H9 (cell line): ENCODE results near the gene USP46. TPM values are rescaled to one million over a fixed set of nuclear protein-coding genes. Genes with fewer than 3 reads are reported as not detected.

ENCODE experiments used
- DNase-seq: peaks from one replicate; pipeline ENCODE4 v3.0.0-alpha.2; 2017
- H2AFZ ChIP-seq: one replicate; pipeline ENCODE4 v1.6.1; 2013; ENCODE audit warnings: mild to moderate bottlenecking, low read length, control low read depth, moderate library complexity
- H2AK5ac ChIP-seq: 2 replicates; pipeline ENCODE4 v1.6.1; 2013; ENCODE audit warnings: low read length, control low read depth, mixed read lengths; ENCODE audit not compliant: insufficient read length
- H2BK120ac ChIP-seq: one replicate; pipeline ENCODE4 v1.6.1; 2013; ENCODE audit warnings: low read depth, mild to moderate bottlenecking, low read length, control low read depth, inconsistent platforms; ENCODE audit not compliant: poor library complexity, severe bottlenecking
- H2BK12ac ChIP-seq: 2 replicates; pipeline ENCODE4 v1.6.1; 2013; ENCODE audit warnings: low read length, control low read depth, mixed read lengths, low read depth; ENCODE audit not compliant: insufficient read length
- H2BK15ac ChIP-seq: 2 replicates; pipeline ENCODE4 v1.6.1; 2013; ENCODE audit warnings: low read depth, low read length, control low read depth
- H2BK20ac ChIP-seq: one replicate; pipeline ENCODE4 v1.6.1; 2013; ENCODE audit warnings: low read depth, mild to moderate bottlenecking, low read length, control low read depth, inconsistent platforms; ENCODE audit not compliant: poor library complexity, severe bottlenecking
- H2BK5ac ChIP-seq: 2 replicates; pipeline ENCODE4 v1.6.1; 2013; ENCODE audit warnings: low read length, control low read depth, mixed read lengths; ENCODE audit not compliant: insufficient read length
- H3K14ac ChIP-seq: 2 replicates; pipeline ENCODE4 v1.6.1; 2013; ENCODE audit warnings: low read length, control low read depth; ENCODE audit not compliant: insufficient read depth
- H3K18ac ChIP-seq: 2 replicates; pipeline ENCODE4 v1.6.1; 2013; ENCODE audit warnings: low read depth, mild to moderate bottlenecking, mixed read lengths, low read length, control low read depth; ENCODE audit not compliant: insufficient read length
- H3K23ac ChIP-seq: 2 replicates; pipeline ENCODE4 v1.6.1; 2013; ENCODE audit warnings: low read length, control low read depth, mixed read lengths, low read depth; ENCODE audit not compliant: insufficient read length
- H3K23me2 ChIP-seq: 2 replicates; pipeline ENCODE4 v1.6.1; 2013; ENCODE audit warnings: low read depth, mild to moderate bottlenecking, mixed read lengths, low read length, control low read depth; ENCODE audit not compliant: insufficient read length, poor library complexity, severe bottlenecking
- H3K27ac ChIP-seq: 2 replicates; pipeline ENCODE4 v1.5.1; 2013; ENCODE audit warnings: low read length, control low read depth, mixed read lengths, low read depth; ENCODE audit not compliant: insufficient read length
- H3K27me3 ChIP-seq: 2 replicates; pipeline ENCODE4 v1.6.1; 2013; ENCODE audit warnings: low read length, control low read depth, inconsistent platforms; ENCODE audit not compliant: insufficient read depth
- H3K4ac ChIP-seq: 2 replicates; pipeline ENCODE4 v1.6.1; 2013; ENCODE audit warnings: low read depth, mild to moderate bottlenecking, control low read depth, inconsistent platforms, low read length, moderate library complexity
- H3K4me1 ChIP-seq: 2 replicates; pipeline ENCODE4 v1.6.1; 2013; ENCODE audit warnings: low read length, control low read depth, inconsistent platforms; ENCODE audit not compliant: insufficient read depth
- H3K4me2 ChIP-seq: 2 replicates; pipeline ENCODE4 v1.6.1; 2013; ENCODE audit warnings: low read length, control low read depth, mixed read lengths; ENCODE audit not compliant: insufficient read length, insufficient read depth
- H3K56ac ChIP-seq: 2 replicates; pipeline ENCODE4 v1.6.1; 2013; ENCODE audit warnings: low read depth, mild to moderate bottlenecking, mixed read lengths, low read length, control low read depth; ENCODE audit not compliant: insufficient read length
- H3K79me1 ChIP-seq: 2 replicates; pipeline ENCODE4 v1.6.1; 2013; ENCODE audit warnings: low read depth, mild to moderate bottlenecking, moderate library complexity, low read length, control low read depth, inconsistent platforms; ENCODE audit not compliant: insufficient read depth, poor library complexity, severe bottlenecking
- H3K79me2 ChIP-seq: 2 replicates; pipeline ENCODE4 v1.6.1; 2013; ENCODE audit warnings: low read length, control low read depth, inconsistent platforms; ENCODE audit not compliant: insufficient read depth
- H3K9ac ChIP-seq: 2 replicates; pipeline ENCODE4 v1.6.1; 2013; ENCODE audit warnings: low read length, control low read depth, mixed read lengths; ENCODE audit not compliant: insufficient read length; ENCODE audit errors: extremely low read depth
- H3K9me3 ChIP-seq: one replicate; pipeline ENCODE4 v1.6.1; 2013; ENCODE audit warnings: low read depth, low read length, inconsistent platforms; ENCODE audit not compliant: control insufficient read depth
- H3T11ph ChIP-seq: one replicate; pipeline ENCODE4 v1.6.1; 2013; ENCODE audit warnings: mild to moderate bottlenecking, low read length, control low read depth, inconsistent platforms
- H4K20me1 ChIP-seq: one replicate; pipeline ENCODE4 v1.6.1; 2013; ENCODE audit not compliant: control insufficient read depth, insufficient read length, insufficient read depth
- H4K5ac ChIP-seq: 2 replicates; pipeline ENCODE4 v1.6.1; 2013; ENCODE audit warnings: low read depth, mild to moderate bottlenecking, mixed read lengths, low read length, control low read depth; ENCODE audit not compliant: insufficient read length
- H4K8ac ChIP-seq: replicated peaks from 2 replicates; pipeline ENCODE4 v1.6.1; 2013; ENCODE audit warnings: low read length, control low read depth, mixed read lengths, low read depth; ENCODE audit not compliant: insufficient read length
- H4K91ac ChIP-seq: 2 replicates; pipeline ENCODE4 v1.6.1; 2013; ENCODE audit warnings: low read depth, mild to moderate bottlenecking, moderate library complexity, mixed read lengths, low read length, control low read depth; ENCODE audit not compliant: insufficient read length
- H3K27ac Mint-ChIP-seq, 3 experiments: 2 replicates in 2 of 3; 3 replicates in 1 of 3; pipeline ENCODE4 v1.8.0; 2020 to 2021; ENCODE audit warnings: mixed read lengths in 3 of 3, mild to moderate bottlenecking in 1 of 3, moderate library complexity in 1 of 3
- H3K27me3 Mint-ChIP-seq: 2 replicates; pipeline ENCODE4 v1.8.0; 2021; ENCODE audit warnings: low read depth, mild to moderate bottlenecking, moderate library complexity, mixed read lengths
- H3K36me3 Mint-ChIP-seq, 3 experiments: 2 replicates in 2 of 3; 3 replicates in 1 of 3; pipeline ENCODE4 v1.8.0; 2020 to 2021; ENCODE audit warnings: low read depth in 3 of 3, mixed read lengths in 3 of 3; ENCODE audit not compliant: insufficient read depth in 1 of 3
- H3K4me1 Mint-ChIP-seq, 2 experiments: 2 replicates each; pipeline ENCODE4 v1.8.0; 2020; ENCODE audit warnings: mixed read lengths in 2 of 2
- H3K4me3 Mint-ChIP-seq, 2 experiments: 2 replicates in 1 of 2; 3 replicates in 1 of 2; pipeline ENCODE4 v1.8.0; 2020 to 2021; ENCODE audit warnings: mild to moderate bottlenecking in 2 of 2, mixed read lengths in 2 of 2, moderate library complexity in 1 of 2
- H3K9me3 Mint-ChIP-seq, 2 experiments: 2 replicates in 1 of 2; 3 replicates in 1 of 2; pipeline ENCODE4 v1.8.0; 2020; ENCODE audit warnings: mild to moderate bottlenecking in 2 of 2, mixed read lengths in 2 of 2, moderate library complexity in 1 of 2
- WGBS: extraction: QIAGEN DNeasy Blood & Tissue Kit; methylation state at CpG from one replicate; pipeline ENCODE4 v1.1.7; 2013; ENCODE audit warnings: missing lambda C conversion rate, low lambda C conversion rate, mixed read lengths; ENCODE audit not compliant: insufficient read length; ENCODE audit errors: extremely low coverage; 5-methylcytosine and 5-hydroxymethylcytosine counted together
- total RNA-seq: library from RNA; stranded (reverse); gene quantifications from 2 replicates; pipeline ENCODE4 v1.2.1, GENCODE V29; 2021
- TF ChIP-seq, protein P1 (sequence below): fragments of 200-600 bp; sonication (generic); conservative IDR thresholded peaks from 3 replicates; pipeline ENCODE4 v1.8.0; 2021; ENCODE audit warnings: antibody characterized with exemption, mild to moderate bottlenecking

Gene USP46
- total RNA-seq, 1 experiment from 2014 or later, result 59.8 TPM

DNA sequence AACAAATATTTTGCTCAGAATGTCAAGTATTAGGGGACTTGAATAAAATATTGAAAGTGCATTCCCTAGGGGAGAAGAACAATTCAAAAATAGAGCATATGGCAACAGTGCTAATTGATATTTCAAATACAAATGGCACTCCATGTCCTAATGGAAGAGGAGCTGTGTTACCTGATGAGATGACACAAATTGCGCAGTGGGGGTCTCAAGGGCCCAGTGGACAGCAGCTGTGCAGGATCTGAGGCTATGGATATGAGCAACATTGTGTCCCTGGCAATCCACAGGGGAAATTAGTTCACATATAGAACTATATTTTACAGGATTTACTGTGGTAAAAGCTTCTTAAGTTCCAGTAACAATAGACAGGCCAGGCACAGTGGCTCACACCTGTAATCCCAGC lies 17.4 kb upstream of the USP46 start:
- Histone ChIP-seq H2BK15ac (no peak overlapping the region), H2BK20ac (no peak overlapping the region), H3K56ac (no peak overlapping the region), H2AK5ac (no peak overlapping the region), H3T11ph (no peak overlapping the region), H3K23me2 (no peaks in the 10 kb centered on the region), H3K9me3 (no peaks in the 10 kb centered on the region), H3K4me2 (no peak overlapping the region), H3K9ac (no peak overlapping the region), H4K20me1 (no peaks in the 10 kb centered on the region), H3K79me2 (no peaks in the 10 kb centered on the region), H3K18ac (no peak overlapping the region), H4K91ac (no peak overlapping the region), H3K14ac (no peak overlapping the region), H3K23ac (no peak overlapping the region), H2AFZ (no peak overlapping the region), H3K4ac (no peak overlapping the region), H2BK12ac (no peak overlapping the region), H4K5ac (no peak overlapping the region), H3K79me1 (no peaks in the 10 kb centered on the region), H2BK5ac (no peak overlapping the region), H3K27me3 (no peaks in the 10 kb centered on the region), H3K4me1 (no peaks in the 10 kb centered on the region), H3K27ac (no peak overlapping the region), H4K8ac (no peak overlapping the region), H2BK120ac (no peak overlapping the region)
- H3K27ac Mint-ChIP-seq, result no peak overlapping the region
- H3K4me3 Mint-ChIP-seq, result no peak overlapping the region
- peaks cover 0 to 3% of the 10 kb centered on the region in 2 experiments; a peak in 1 of 5 replicates for H3K9me3 Mint-ChIP-seq
- H3K27me3 Mint-ChIP-seq, result no peaks in the 10 kb centered on the region
- TF ChIP-seq, protein P1, sequence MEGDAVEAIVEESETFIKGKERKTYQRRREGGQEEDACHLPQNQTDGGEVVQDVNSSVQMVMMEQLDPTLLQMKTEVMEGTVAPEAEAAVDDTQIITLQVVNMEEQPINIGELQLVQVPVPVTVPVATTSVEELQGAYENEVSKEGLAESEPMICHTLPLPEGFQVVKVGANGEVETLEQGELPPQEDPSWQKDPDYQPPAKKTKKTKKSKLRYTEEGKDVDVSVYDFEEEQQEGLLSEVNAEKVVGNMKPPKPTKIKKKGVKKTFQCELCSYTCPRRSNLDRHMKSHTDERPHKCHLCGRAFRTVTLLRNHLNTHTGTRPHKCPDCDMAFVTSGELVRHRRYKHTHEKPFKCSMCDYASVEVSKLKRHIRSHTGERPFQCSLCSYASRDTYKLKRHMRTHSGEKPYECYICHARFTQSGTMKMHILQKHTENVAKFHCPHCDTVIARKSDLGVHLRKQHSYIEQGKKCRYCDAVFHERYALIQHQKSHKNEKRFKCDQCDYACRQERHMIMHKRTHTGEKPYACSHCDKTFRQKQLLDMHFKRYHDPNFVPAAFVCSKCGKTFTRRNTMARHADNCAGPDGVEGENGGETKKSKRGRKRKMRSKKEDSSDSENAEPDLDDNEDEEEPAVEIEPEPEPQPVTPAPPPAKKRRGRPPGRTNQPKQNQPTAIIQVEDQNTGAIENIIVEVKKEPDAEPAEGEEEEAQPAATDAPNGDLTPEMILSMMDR, result no peak
- H3K36me3 Mint-ChIP-seq, result no peaks in the 10 kb centered on the region; a peak in 1 of 7 replicates
- peaks cover 4% of the 10 kb centered on the region in 2 experiments; a peak in 3 of 4 replicates for H3K4me1 Mint-ChIP-seq
- no peak for DNase-seq
- no CpG with 5 or more reads among the region's 1 CpG for WGBS
